Mammary epithelial cell (primary cell): ENCODE measurements around the gene ADAMTSL2.

Experiments used
- CTCF ChIP-seq, 2 donors: IDR thresholded peaks in 1 of 2; conservative IDR thresholded peaks in 1 of 2; 2 replicates each; pipeline ENCODE4 v1.5.1; 2011 to 2012; ENCODE audit warnings: inconsistent platforms in 2 of 2, low read length in 2 of 2, mild to moderate bottlenecking in 2 of 2, control low read depth in 1 of 2, low read depth in 1 of 2; ENCODE audit not compliant: insufficient read depth in 1 of 2; ENCODE audit errors: extremely low read depth in 1 of 2
- EZH2 ChIP-seq: IDR thresholded peaks from 2 replicates; pipeline ENCODE4 v1.6.1; 2012; ENCODE audit warnings: low read length, inconsistent platforms, borderline replicate concordance

DNA sequence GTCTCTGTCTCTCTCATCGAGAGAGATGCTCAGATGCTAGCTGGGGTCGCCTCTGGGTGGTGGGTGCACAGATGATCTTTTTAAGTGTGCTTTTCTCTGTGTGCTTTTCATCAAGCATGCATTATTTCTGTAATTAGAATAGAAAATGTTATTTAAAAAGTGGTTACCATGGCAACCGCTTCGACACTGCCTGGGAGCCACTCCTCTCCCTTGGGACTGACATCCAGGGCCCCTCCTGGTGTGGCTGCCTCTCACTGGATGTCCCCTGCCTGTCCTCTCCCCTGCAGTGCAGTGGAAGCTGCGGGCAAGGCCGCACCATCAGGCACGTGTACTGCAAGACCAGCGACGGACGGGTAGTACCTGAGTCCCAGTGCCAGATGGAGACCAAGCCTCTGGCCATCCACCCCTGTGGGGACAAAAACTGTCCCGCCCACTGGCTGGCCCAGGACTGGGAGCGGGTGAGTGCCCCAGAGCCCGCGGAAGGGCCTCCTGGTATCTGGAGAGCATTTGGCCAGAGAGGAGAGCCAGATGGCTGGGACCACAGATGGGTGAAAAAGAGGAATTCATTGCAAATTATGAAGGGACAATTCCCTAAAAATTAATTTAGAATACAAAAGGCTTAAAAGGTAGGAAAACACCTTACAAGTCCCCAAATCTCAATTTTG lies 34.7 kb downstream of the ADAMTSL2 start:
- TF ChIP-seq EZH2 (no peak), CTCF (conservative IDR thresholded peaks at IDR 0.05 in 1 of 2, IDR thresholded peaks at IDR 0.05 in 1 of 2; ENCODE audit: extremely low read depth in 1 of 2, insufficient read depth in 1 of 2, low read depth in 1 of 2, low read length in 2 of 2) (no peak)
